ENCODE data around the gene MEA1. TPM values are rescaled to one million over a fixed set of nuclear protein-coding genes. Genes with fewer than 3 reads are reported as not detected.

MEA1 gene
- total and polyA plus RNA-seq, 10 of the 15 experiments (the other 5 are each of a cell fraction or from before 2014, with no cell fraction given), result 59.1 to 148 (median 96.4) TPM

- FAIRE-seq (no peak), ATAC-seq (no peak), DNase-seq (ENCODE audit: low read depth, low spot score) (no peak)
- Histone ChIP-seq H3K27ac (ENCODE audit: control insufficient read depth, insufficient read depth) (no peak overlapping the region), H3K4me1 (ENCODE audit: control insufficient read depth, insufficient read depth, low read length) (peaks cover 15% of the 10 kb centered on the region), H2AFZ (ENCODE audit: control insufficient read depth, low read depth, low read length) (no peak overlapping the region), H3K9ac (ENCODE audit: control insufficient read depth, insufficient read depth, low read length) (no peak overlapping the region; the same call in 1 of the 2 replicates), H4K20me1 (ENCODE audit: control insufficient read depth, insufficient read depth) (no peaks in the 10 kb centered on the region), H3K36me3 (ENCODE audit: control insufficient read depth in 2 of 2, insufficient read depth in 2 of 2, low read length in 1 of 2) (peaks cover 4% of the 10 kb centered on the region in 2 experiments; a peak in 3 of 4 replicates), H3K4me3 (no peak overlapping the region), H3K79me2 (ENCODE audit: control insufficient read depth, insufficient read depth, low read length) (peaks cover 28% of the 10 kb centered on the region), H3K9me3 (replicated peaks; ENCODE audit: control insufficient read depth, insufficient read depth, low read length) (no peaks in the 10 kb centered on the region), H3K27me3 (replicated peaks in 1 of 2; ENCODE audit: control insufficient read depth in 2 of 2, insufficient read depth in 2 of 2, low read length in 1 of 2) (no peaks in the 10 kb centered on the region), H3K4me2 (ENCODE audit: control insufficient read depth, insufficient read depth) (no peak overlapping the region)
- in situ Hi-C loops (cut with MboI) (no loop called here), intact Hi-C loops (cut with micrococcal nuclease; ENCODE audit: unreplicated experiment) (no loop called here)
- ChIA-PET POLR2A (interaction anchor here (0.8 to 0.9 kb wide), 2 partner anchors 29 to 33 kb away, joined by 3 read pairs; no protein-coding TSS in a partner anchor), SMC1A (ENCODE audit: uncharacterized antibody, unreplicated experiment) (interaction anchor here (0.6 kb wide), 1 partner anchor 34 kb away, joined by 3 read pairs; no protein-coding TSS in a partner anchor), CTCF (interaction anchor here (1.3 kb wide), 2 partner anchors 29 to 127 kb away, joined by 3 to 4 read pairs; no protein-coding TSS in a partner anchor), RAD21 (ENCODE audit: unreplicated experiment) (interaction anchor here (2.0 kb wide), 1 partner anchor 32 kb away, joined by 9 read pairs; the partner anchor contains the start of gene PPP2R5D)
- 82% methylated on average over 12 of the region's 12 CpGs for WGBS (ENCODE audit: insufficient coverage, insufficient replicate concordance, low lambda C conversion rate, missing lambda C conversion rate)
- no peak for TF ChIP-seq ZNF217 (IDR thresholded peaks at IDR 0.05)
- TF ChIP-seq IKZF2 (IDR thresholded peaks at IDR 0.05), result no peak
- TF ChIP-seq SIX5 (IDR thresholded peaks at IDR 0.05; ENCODE audit: low read depth, low read length, severe bottlenecking), result no peak
- no peak for TF ChIP-seq PAX8 (IDR thresholded peaks at IDR 0.05)
- TF ChIP-seq REST (IDR thresholded peaks at IDR 0.05; ENCODE audit: low read depth, low read length), result no peak
- no peak for TF ChIP-seq CREM (IDR thresholded peaks at IDR 0.05; ENCODE audit: low read depth)
- TF ChIP-seq POLR2AphosphoS5 (IDR thresholded peaks at IDR 0.05; ENCODE audit: low read length), result no peak
- no peak for TF ChIP-seq TAF1 (IDR thresholded peaks at IDR 0.05; ENCODE audit: borderline replicate concordance, low read depth, low read length)
- TF ChIP-seq SUPT20H (IDR thresholded peaks at IDR 0.05; ENCODE audit: borderline replicate concordance, control insufficient read depth, low read depth, low read length), result no peak
- TF ChIP-seq MTA2 (IDR thresholded peaks at IDR 0.05; ENCODE audit: low read depth), result no peak
- BruUV-seq (replicated peaks), result no TSS peak
Observed at GRCh38 chr6:43016943-43017334, 3.2 kb upstream of the MEA1 start.
